Smooth muscle cell (in vitro differentiated cells): ENCODE data around the gene CDA. TPM values are rescaled to one million over a fixed set of nuclear protein-coding genes. Genes with fewer than 3 reads are reported as not detected.

Source experiments
- DNase-seq: peaks from one replicate; lab custom pipeline; 2025; ENCODE audit not compliant: unreplicated experiment; lab: John Stamatoyannopoulos, UW
- H2AFZ ChIP-seq: fragments of 200-600 bp; sonication (generic); 2 replicates; pipeline ENCODE4 v1.6.0; 2016; ENCODE audit warnings: antibody characterized with exemption, low read depth, mild to moderate bottlenecking
- H3F3A ChIP-seq: fragments of 200-600 bp; sonication (generic); 2 replicates; pipeline ENCODE4 v1.6.0; 2017; ENCODE audit warnings: antibody characterized with exemption, low read depth
- H3K27ac ChIP-seq: fragments of 200-600 bp; sonication (generic); 2 replicates; pipeline ENCODE4 v1.5.1; 2016; ENCODE audit warnings: low read depth, mild to moderate bottlenecking
- H3K27me3 ChIP-seq: fragments of 200-600 bp; sonication (generic); 2 replicates; pipeline ENCODE4 v1.6.1; 2016; ENCODE audit warnings: low read depth, mild to moderate bottlenecking
- H3K36me3 ChIP-seq: fragments of 200-600 bp; sonication (generic); 2 replicates; pipeline ENCODE4 v1.5.1; 2016; ENCODE audit warnings: low read depth
- H3K4me1 ChIP-seq: fragments of 200-600 bp; sonication (generic); 2 replicates; pipeline ENCODE4 v1.5.1; 2016; ENCODE audit warnings: low read depth
- H3K4me2 ChIP-seq: fragments of 200-600 bp; sonication (generic); 2 replicates; pipeline ENCODE4 v1.6.0; 2016; ENCODE audit warnings: mild to moderate bottlenecking
- H3K4me3 ChIP-seq: fragments of 200-600 bp; sonication (generic); 2 replicates; pipeline ENCODE4 v1.5.1; 2016; ENCODE audit warnings: mild to moderate bottlenecking
- H3K79me2 ChIP-seq: fragments of 200-600 bp; sonication (generic); 2 replicates; pipeline ENCODE4 v1.6.0; 2016; ENCODE audit warnings: low read depth, mild to moderate bottlenecking
- H3K9ac ChIP-seq: fragments of 200-600 bp; sonication (generic); 2 replicates; pipeline ENCODE4 v1.6.0; 2016; ENCODE audit warnings: low read depth
- H3K9me3 ChIP-seq: fragments of 200-600 bp; sonication (generic); replicated peaks from 2 replicates; pipeline ENCODE4 v1.5.1; 2016; ENCODE audit warnings: low read depth
- H4K20me1 ChIP-seq: fragments of 200-600 bp; sonication (generic); 2 replicates; pipeline ENCODE4 v1.6.0; 2016; ENCODE audit warnings: low read depth
- WGBS: methylation state at CpG from one replicate; pipeline ENCODE4 v1.1.7; 2016; ENCODE audit warnings: low lambda C conversion rate; 5-methylcytosine and 5-hydroxymethylcytosine counted together
- polyA plus RNA-seq: library from polyadenylated mRNA; unstranded; fragments of >200 nt; fragmentation: Nextera tagmentation; extraction: Ambion mirVana; gene quantifications from 2 replicates; pipeline ENCODE4 v1.2.1, GENCODE V29; 2016
- total RNA-seq: library from RNA; depleted of rRNA; stranded (reverse); fragments of >200 nt; gene quantifications from 2 replicates; pipeline ENCODE4 v1.2.3, GENCODE V29; 2014
- TF ChIP-seq, protein P1 (sequence below): fragments of 200-600 bp; sonication (generic); IDR thresholded peaks from 2 replicates; pipeline ENCODE4 v1.5.1; 2017; ENCODE audit warnings: borderline replicate concordance, mild to moderate bottlenecking, antibody characterized with exemption; ENCODE audit not compliant: insufficient read depth, poor library complexity, severe bottlenecking

CDA gene
- total and polyA plus RNA-seq, 2 experiments from 2014 or later = 0.58 to 0.78 TPM

DNA sequence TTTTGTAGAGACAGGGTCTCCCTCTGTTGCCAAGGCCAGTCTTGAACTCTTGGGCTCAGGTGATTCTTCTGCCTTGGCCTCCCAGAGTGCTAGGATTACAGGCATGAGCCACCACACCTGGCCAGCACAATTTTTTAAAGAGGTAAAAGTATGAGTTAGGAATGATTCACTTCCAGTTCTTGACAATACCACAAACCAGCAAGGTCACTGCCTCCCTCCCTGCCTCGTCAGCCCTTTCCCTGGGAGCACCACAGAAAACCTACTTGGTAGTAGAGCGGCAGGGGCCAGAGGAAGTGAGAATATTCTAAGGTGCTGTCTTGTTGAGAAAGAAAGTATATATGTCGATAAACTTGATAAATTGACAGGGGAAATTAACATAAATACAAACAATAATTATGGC lies 10.8 kb upstream of the CDA start:
- no peak overlapping the region for H3K9ac ChIP-seq
- H3K27me3 ChIP-seq = peaks cover 16% of the 10 kb centered on the region
- H3K27ac ChIP-seq = no peak overlapping the region
- TF ChIP-seq, protein P1, sequence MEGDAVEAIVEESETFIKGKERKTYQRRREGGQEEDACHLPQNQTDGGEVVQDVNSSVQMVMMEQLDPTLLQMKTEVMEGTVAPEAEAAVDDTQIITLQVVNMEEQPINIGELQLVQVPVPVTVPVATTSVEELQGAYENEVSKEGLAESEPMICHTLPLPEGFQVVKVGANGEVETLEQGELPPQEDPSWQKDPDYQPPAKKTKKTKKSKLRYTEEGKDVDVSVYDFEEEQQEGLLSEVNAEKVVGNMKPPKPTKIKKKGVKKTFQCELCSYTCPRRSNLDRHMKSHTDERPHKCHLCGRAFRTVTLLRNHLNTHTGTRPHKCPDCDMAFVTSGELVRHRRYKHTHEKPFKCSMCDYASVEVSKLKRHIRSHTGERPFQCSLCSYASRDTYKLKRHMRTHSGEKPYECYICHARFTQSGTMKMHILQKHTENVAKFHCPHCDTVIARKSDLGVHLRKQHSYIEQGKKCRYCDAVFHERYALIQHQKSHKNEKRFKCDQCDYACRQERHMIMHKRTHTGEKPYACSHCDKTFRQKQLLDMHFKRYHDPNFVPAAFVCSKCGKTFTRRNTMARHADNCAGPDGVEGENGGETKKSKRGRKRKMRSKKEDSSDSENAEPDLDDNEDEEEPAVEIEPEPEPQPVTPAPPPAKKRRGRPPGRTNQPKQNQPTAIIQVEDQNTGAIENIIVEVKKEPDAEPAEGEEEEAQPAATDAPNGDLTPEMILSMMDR = no peak
- H2AFZ ChIP-seq = no peak overlapping the region
- no peaks in the 10 kb centered on the region for H3K4me1 ChIP-seq
- H4K20me1 ChIP-seq = no peaks in the 10 kb centered on the region
- H3K9me3 ChIP-seq = no peaks in the 10 kb centered on the region
- no peaks in the 10 kb centered on the region for H3F3A ChIP-seq
- H3K4me2 ChIP-seq = no peak overlapping the region
- H3K79me2 ChIP-seq = no peaks in the 10 kb centered on the region
- WGBS = 87% methylated on average over 3 of the region's 3 CpGs
- DNase-seq = no peak
- H3K36me3 ChIP-seq = no peaks in the 10 kb centered on the region
- no peak overlapping the region for H3K4me3 ChIP-seq

DNA sequence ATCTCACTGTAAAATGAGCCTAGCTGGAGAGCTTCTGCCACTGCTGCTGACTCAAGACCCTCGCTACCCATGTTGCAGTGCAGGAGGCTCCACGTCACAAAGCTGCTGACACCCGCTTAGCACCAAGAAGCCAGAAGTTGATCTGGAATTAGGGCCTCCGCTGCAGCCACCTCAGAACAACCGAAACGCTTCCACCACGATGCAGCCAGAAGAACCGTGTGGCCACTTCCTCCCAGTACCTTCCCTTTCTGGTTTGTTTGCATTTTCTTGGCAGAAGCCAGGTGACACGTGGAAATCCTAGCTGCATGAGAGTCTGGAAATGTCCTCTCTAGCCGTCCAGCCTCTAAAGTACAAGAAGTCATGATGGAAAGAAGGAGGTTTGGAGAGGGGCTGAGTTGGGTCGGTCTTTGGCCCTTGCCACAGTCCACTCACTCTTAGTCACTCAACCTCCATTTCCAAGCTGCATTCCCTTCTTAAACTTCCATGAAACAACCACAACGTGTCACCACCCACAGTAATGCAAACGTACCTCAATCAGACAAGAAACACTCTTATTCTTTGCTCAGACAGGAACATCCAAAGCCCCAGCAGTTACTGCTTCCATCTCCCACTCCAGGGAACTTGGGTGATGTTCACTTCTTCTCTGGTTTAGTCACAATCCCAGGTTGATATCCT lies 10.0 kb upstream of the CDA start:
- Histone ChIP-seq H2AFZ (no peak overlapping the region), H3K4me3 (no peak overlapping the region), H3K4me2 (no peak overlapping the region), H3K4me1 (no peaks in the 10 kb centered on the region), H3K9ac (no peak overlapping the region), H4K20me1 (no peaks in the 10 kb centered on the region), H3K36me3 (no peaks in the 10 kb centered on the region), H3F3A (no peaks in the 10 kb centered on the region), H3K79me2 (no peaks in the 10 kb centered on the region), H3K27me3 (peaks cover 11% of the 10 kb centered on the region), H3K9me3 (no peaks in the 10 kb centered on the region), H3K27ac (no peak overlapping the region)
- WGBS = 75% methylated on average over 13 of the region's 13 CpGs
- DNase-seq = no peak
- TF ChIP-seq, protein P1 = no peak

GRCh38 chr1:20584890-20585289 lies 4.0 kb upstream of the CDA start:
- Histone ChIP-seq H3K27me3 (no peaks in the 10 kb centered on the region), H4K20me1 (no peaks in the 10 kb centered on the region), H3K9me3 (no peaks in the 10 kb centered on the region), H3K27ac (no peak overlapping the region), H3K4me3 (no peak overlapping the region), H3K4me1 (peaks cover 9% of the 10 kb centered on the region), H2AFZ (no peak overlapping the region), H3K36me3 (no peaks in the 10 kb centered on the region), H3K79me2 (no peaks in the 10 kb centered on the region), H3K4me2 (no peak overlapping the region), H3F3A (no peaks in the 10 kb centered on the region), H3K9ac (no peak overlapping the region)
- 78% methylated on average over 2 of the region's 2 CpGs for WGBS
- no peak for DNase-seq
- TF ChIP-seq, protein P1 = no peak

DNA sequence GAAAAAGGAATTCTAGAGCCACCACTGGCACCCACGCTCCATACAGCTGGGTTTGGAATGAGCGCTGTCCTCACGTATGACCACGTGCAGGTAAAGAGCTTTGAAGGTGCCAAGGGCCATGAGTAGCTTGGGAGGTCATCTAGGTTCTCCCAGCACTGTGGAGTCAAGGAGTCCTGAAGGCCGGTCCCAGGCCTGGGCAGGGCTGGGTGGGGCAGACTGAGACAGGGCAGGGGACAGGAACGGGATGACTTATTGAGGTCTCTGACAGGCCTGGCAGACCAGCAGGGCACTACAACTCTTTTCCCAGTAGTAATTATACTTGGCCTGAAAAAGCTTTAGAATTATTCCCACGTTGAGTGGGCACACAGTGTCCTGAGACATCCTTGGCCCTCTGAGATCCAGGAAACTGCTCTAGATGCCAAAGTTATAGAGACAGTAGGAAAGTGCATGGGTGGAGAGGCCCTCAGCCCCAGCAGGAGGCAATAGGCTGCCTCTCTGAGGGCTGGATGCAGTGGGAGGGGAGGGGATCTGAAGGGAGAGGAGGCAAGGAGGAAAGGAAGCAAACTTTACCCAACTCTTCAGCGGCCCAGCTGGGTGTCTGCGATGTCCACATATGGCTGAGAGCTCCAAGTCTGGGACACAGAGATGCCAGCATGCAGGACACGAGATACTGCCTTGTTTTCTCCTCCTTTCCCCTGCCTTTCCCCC lies 1.8 kb upstream of the CDA start:
- no peaks in the 10 kb centered on the region for H3K9me3 ChIP-seq
- no peaks in the 10 kb centered on the region for H3K36me3 ChIP-seq
- H3K4me3 ChIP-seq = no peak overlapping the region
- H3K27ac ChIP-seq = no peak overlapping the region
- no peak overlapping the region for H3K4me2 ChIP-seq
- H3K79me2 ChIP-seq = no peaks in the 10 kb centered on the region
- no peaks in the 10 kb centered on the region for H3F3A ChIP-seq
- TF ChIP-seq, protein P1 = no peak
- H3K27me3 ChIP-seq = no peaks in the 10 kb centered on the region
- no peak overlapping the region for H3K9ac ChIP-seq
- DNase-seq = no peak
- WGBS = 81% methylated on average over 8 of the region's 10 CpGs
- H4K20me1 ChIP-seq = no peaks in the 10 kb centered on the region
- H2AFZ ChIP-seq = no peak overlapping the region
- peaks cover 11% of the 10 kb centered on the region for H3K4me1 ChIP-seq
